ENCODE data around the gene DLG1. TPM values are rescaled to one million over a fixed set of nuclear protein-coding genes. Genes with fewer than 3 reads are reported as not detected.

DLG1 gene
- total and polyA plus RNA-seq, 7 experiments from 2014 or later = 27.9 to 96.5 (median 85.9) TPM

DNA sequence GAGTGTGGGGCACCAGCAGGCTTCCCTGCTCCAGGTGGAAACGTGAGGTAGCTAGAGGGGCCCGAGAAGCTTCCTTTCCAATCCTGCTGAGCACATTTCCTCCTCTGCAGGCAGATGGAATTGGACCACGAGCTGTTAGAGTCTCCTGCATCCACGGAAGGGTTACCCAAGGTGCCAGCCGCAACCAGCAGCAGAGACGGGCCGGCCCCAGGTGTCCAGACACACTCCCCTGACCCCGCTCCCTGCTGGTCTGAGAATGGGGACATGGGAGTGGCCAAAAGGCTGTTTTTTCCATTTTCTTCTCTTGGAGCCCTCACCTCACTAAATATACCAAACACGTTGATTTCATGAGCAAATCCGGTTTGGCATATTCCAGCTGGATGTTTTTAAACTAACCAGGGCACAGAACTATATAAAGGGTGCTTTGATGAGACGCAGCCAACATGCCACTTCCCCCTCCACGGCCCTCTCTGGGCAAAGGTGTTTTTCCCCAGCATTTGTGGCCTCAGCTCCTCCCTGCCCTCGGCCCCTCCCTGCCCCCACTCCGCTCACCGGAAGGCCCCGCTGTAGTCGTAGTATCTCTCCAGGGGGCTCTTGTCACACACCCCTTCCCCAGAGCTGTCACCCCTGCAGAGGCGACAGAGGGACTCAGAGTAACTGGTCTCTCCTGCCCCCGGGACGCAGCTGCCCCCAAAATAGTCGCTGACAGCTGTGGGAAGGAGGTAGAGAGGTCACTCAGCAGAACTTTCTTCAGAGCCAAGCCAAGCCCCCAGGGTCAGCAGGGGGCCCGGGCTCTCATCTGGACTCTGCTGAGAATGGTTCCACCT lies 275.8 kb downstream of the DLG1 start:
- POLR2A ChIA-PET = interaction anchor here (0.7 kb wide), 1 partner anchor 13 kb away, joined by 3 read pairs; no protein-coding TSS in a partner anchor
- no peak for DNase-seq

DNA sequence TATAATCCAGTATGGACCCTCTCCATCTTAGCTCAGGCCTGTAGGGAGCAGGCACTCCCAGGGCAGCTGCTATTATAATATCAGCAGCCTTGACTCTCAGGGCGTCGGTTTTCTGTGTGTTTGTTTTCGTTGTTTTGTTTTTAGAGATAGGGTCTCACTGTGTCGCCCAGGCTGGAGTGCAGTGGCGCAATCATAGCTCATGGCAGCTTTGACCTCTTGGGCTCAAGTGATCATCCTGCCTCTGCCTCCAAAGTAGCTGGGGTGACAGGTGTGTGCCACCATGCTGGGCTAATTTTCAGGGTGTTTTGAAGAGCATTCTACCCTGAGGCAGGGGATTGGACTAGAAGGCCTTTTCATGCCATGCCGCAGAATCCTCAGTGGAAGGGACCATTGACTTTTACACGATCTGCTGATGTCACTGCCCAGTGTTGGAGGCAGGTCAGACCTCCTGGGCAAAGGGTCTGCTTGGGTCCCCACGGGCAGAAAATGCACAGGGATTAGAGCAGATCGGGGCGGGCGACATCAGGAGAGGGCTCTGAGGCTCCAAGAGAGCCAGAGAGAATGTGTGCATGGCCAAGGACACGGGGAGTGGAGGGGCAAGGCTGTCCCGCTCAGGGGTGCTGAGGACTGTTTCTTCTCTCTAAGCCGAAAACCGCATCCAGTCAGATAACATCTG lies 276.5 kb downstream of the DLG1 start:
- Mint-ChIP-seq H3K36me3 (no peaks in the 10 kb centered on the region), H3K4me3 (no peak overlapping the region), H3K27me3 (peaks cover 0 to 6% (median 5%) of the 10 kb centered on the region in 5 donors), H3K4me1 (peaks cover 5 to 10% (median 9%) of the 10 kb centered on the region in 7 donors), H3K9me3 (peaks cover 0 to 1% (median 0%) of the 10 kb centered on the region in 11 donors), H3K27ac (no peak overlapping the region)
- POLR2A ChIA-PET = no interaction called here
- CTCF ChIA-PET = no interaction called here
- intact Hi-C loops (cut with micrococcal nuclease) = no loop called here
- no peak for ATAC-seq
- no peak overlapping the region for H3K27ac ChIP-seq (ENCODE audit: low read depth, low read length)
- H3K36me3 ChIP-seq (ENCODE audit: control insufficient read depth in 2 of 3, insufficient read depth in 3 of 3, low read length in 3 of 3) = no peaks in the 10 kb centered on the region
- no peaks in the 10 kb centered on the region for H3K27me3 ChIP-seq (ENCODE audit: control insufficient read depth in 2 of 2, insufficient read depth in 2 of 2, low read length in 2 of 2)
- H3K4me1 ChIP-seq (ENCODE audit: control insufficient read depth in 2 of 2, insufficient read depth in 2 of 2, low read length in 2 of 2) = no peaks in the 10 kb centered on the region
- no peak overlapping the region for H3K4me3 ChIP-seq (ENCODE audit: low read length)
- DNase-seq = no peak
- H3K9me3 ChIP-seq (ENCODE audit: control insufficient read depth in 2 of 3, low read length in 3 of 3) = no peaks in the 10 kb centered on the region

More for the DNA sequence above, 275.8 kb downstream of the DLG1 start:
- no peak for ATAC-seq
- H3K27me3 Mint-ChIP-seq = peaks cover 0 to 6% (median 5%) of the 10 kb centered on the region in 5 donors
- Histone ChIP-seq H3K27ac (ENCODE audit: low read depth, low read length) (no peak overlapping the region), H3K4me1 (ENCODE audit: control insufficient read depth in 2 of 2, insufficient read depth in 2 of 2, low read length in 2 of 2) (no peaks in the 10 kb centered on the region), H3K36me3 (ENCODE audit: control insufficient read depth in 2 of 3, insufficient read depth in 3 of 3, low read length in 3 of 3) (no peaks in the 10 kb centered on the region), H3K27me3 (ENCODE audit: control insufficient read depth in 2 of 2, insufficient read depth in 2 of 2, low read length in 2 of 2) (no peaks in the 10 kb centered on the region), H3K4me3 (ENCODE audit: low read length) (no peak overlapping the region), H3K9me3 (ENCODE audit: control insufficient read depth in 2 of 3, low read length in 3 of 3) (no peaks in the 10 kb centered on the region)
- intact Hi-C loops (cut with micrococcal nuclease) = no loop called here
- CTCF ChIA-PET = no interaction called here
- no peaks in the 10 kb centered on the region for H3K36me3 Mint-ChIP-seq
- H3K9me3 Mint-ChIP-seq = peaks cover 0 to 1% (median 0%) of the 10 kb centered on the region in 11 donors
- peak overlapping the region in 1 of 9 donors; percentile 53 for H3K27ac Mint-ChIP-seq
- H3K4me1 Mint-ChIP-seq = peaks cover 5 to 10% (median 9%) of the 10 kb centered on the region in 7 donors
- peak overlapping the region in 7 of 10 donors; percentile 48 to 71 (median 66) for H3K4me3 Mint-ChIP-seq

DNA sequence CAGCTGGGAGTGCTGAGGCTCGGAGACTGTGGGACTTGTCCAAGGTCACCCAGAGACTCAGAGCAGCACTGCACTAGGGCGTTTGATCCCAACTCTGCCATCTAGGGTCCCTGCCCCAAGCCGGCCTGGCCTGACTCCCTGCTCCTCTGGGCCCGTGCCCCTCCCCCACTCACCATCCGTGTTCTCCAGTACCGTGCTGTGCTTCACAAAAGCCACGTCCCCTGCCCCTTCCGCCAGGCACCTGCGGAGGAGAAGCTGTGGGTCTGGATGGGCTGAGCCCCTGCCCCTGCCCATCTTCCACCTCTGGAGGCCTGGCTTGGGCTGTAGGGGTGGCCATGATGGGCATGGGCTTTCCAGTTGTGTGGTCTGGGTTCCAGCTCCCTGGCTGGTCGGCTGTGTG lies 277.2 kb downstream of the DLG1 start:
- Histone ChIP-seq H3K9me3 (ENCODE audit: control insufficient read depth in 2 of 3, low read length in 3 of 3) (no peaks in the 10 kb centered on the region), H3K4me1 (ENCODE audit: control insufficient read depth in 2 of 2, insufficient read depth in 2 of 2, low read length in 2 of 2) (no peaks in the 10 kb centered on the region), H3K4me3 (ENCODE audit: low read length) (no peak overlapping the region), H3K27me3 (ENCODE audit: control insufficient read depth in 2 of 2, insufficient read depth in 2 of 2, low read length in 2 of 2) (no peaks in the 10 kb centered on the region), H3K36me3 (ENCODE audit: control insufficient read depth in 2 of 3, insufficient read depth in 3 of 3, low read length in 3 of 3) (no peaks in the 10 kb centered on the region), H3K27ac (ENCODE audit: low read depth, low read length) (no peak overlapping the region)
- ChIA-PET CTCF (no interaction called here), POLR2A (no interaction called here)
- H3K4me3 Mint-ChIP-seq = no peak overlapping the region
- peaks cover 5 to 10% (median 8%) of the 10 kb centered on the region in 7 donors for H3K4me1 Mint-ChIP-seq
- ATAC-seq (no peak), DNase-seq (peak in 1 of 9 donors; percentile 19)
- H3K9me3 Mint-ChIP-seq = peaks cover 0 to 1% (median 0%) of the 10 kb centered on the region in 11 donors
- intact Hi-C loops (cut with micrococcal nuclease) = no loop called here
- no peak overlapping the region for H3K27ac Mint-ChIP-seq
- H3K27me3 Mint-ChIP-seq = peaks cover 0 to 6% (median 5%) of the 10 kb centered on the region in 5 donors
- no peaks in the 10 kb centered on the region for H3K36me3 Mint-ChIP-seq

DNA sequence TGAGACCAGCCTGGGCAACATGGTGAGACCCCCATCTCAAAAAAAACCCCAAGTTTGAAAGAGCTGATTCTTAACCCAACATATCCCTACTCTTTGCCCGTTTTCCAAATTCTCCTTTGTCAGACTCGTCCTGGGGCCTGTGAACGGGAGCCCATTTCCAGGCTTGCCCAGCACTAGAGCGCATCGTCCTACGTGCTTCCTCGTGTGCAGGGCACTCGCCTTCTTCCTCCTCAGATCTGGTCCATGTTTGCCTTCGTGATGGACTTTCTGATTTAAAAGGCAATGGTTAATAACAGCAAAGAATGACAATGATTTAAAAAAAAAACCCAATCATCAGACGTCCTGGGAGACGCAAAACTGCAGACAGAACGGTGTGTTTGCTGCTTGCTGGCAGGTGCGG lies 278.9 kb downstream of the DLG1 start:
- Mint-ChIP-seq H3K4me1 (peaks cover 5 to 10% (median 8%) of the 10 kb centered on the region in 7 donors), H3K9me3 (no peaks in the 10 kb centered on the region), H3K27ac (no peak overlapping the region), H3K36me3 (no peaks in the 10 kb centered on the region), H3K4me3 (no peak overlapping the region), H3K27me3 (peaks cover 0 to 6% (median 5%) of the 10 kb centered on the region in 5 donors)
- no peak overlapping the region for H3K27ac ChIP-seq (ENCODE audit: low read depth, low read length)
- no peak for ATAC-seq
- no peak for DNase-seq
- no peaks in the 10 kb centered on the region for H3K27me3 ChIP-seq (ENCODE audit: control insufficient read depth in 2 of 2, insufficient read depth in 2 of 2, low read length in 2 of 2)
- H3K4me3 ChIP-seq (ENCODE audit: low read length) = no peak overlapping the region
- CTCF ChIA-PET = interaction anchor here (0.6 kb wide), 1 partner anchor 17 kb away, joined by 3 read pairs; no protein-coding TSS in a partner anchor
- intact Hi-C loops (cut with micrococcal nuclease) = no loop called here
- H3K36me3 ChIP-seq (ENCODE audit: control insufficient read depth in 2 of 3, insufficient read depth in 3 of 3, low read length in 3 of 3) = no peaks in the 10 kb centered on the region
- H3K9me3 ChIP-seq (ENCODE audit: control insufficient read depth in 2 of 3, low read length in 3 of 3) = no peaks in the 10 kb centered on the region
- POLR2A ChIA-PET = no interaction called here
- H3K4me1 ChIP-seq (ENCODE audit: control insufficient read depth in 2 of 2, insufficient read depth in 2 of 2, low read length in 2 of 2) = no peaks in the 10 kb centered on the region

DNA sequence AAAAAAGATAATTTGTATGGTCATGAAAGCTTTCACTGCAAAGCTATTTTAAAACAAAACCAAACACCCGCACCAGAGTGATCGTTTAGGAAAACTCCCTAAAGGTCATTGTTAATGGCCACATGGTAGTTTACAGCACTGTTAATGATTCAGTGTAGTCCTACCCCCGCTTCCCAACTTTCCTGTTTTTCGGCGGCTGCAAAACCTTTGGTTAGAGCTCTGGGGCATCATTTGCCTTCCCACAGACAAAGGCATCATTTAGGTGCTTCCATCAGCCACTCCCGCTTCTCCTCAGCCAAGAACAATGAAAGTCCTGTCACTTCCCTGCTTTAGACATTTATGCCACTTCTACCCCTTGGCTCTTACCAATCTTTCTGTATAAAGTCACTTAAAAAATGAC lies 279.4 kb downstream of the DLG1 start:
- CTCF ChIA-PET = interaction anchor here (0.6 kb wide), 1 partner anchor 16 kb away, joined by 3 read pairs; no protein-coding TSS in a partner anchor
- no peaks in the 10 kb centered on the region for H3K36me3 ChIP-seq (ENCODE audit: control insufficient read depth in 2 of 3, insufficient read depth in 3 of 3, low read length in 3 of 3)
- DNase-seq (no peak), ATAC-seq (no peak)
- intact Hi-C loops (cut with micrococcal nuclease) = no loop called here
- no peak overlapping the region for H3K27ac ChIP-seq (ENCODE audit: low read depth, low read length)
- no peak overlapping the region for H3K4me3 ChIP-seq (ENCODE audit: low read length)
- no peak overlapping the region for H3K27ac Mint-ChIP-seq
- H3K9me3 Mint-ChIP-seq = no peaks in the 10 kb centered on the region
- H3K36me3 Mint-ChIP-seq = no peaks in the 10 kb centered on the region
- H3K27me3 Mint-ChIP-seq = peaks cover 0 to 6% (median 5%) of the 10 kb centered on the region in 5 donors
- no peak overlapping the region for H3K4me3 Mint-ChIP-seq
- POLR2A ChIA-PET = no interaction called here
- H3K9me3 ChIP-seq (ENCODE audit: control insufficient read depth in 2 of 3, low read length in 3 of 3) = no peaks in the 10 kb centered on the region
- peaks cover 5 to 10% (median 8%) of the 10 kb centered on the region in 7 donors for H3K4me1 Mint-ChIP-seq
- H3K4me1 ChIP-seq (ENCODE audit: control insufficient read depth in 2 of 2, insufficient read depth in 2 of 2, low read length in 2 of 2) = no peaks in the 10 kb centered on the region
- H3K27me3 ChIP-seq (ENCODE audit: control insufficient read depth in 2 of 2, insufficient read depth in 2 of 2, low read length in 2 of 2) = no peaks in the 10 kb centered on the region

DNA sequence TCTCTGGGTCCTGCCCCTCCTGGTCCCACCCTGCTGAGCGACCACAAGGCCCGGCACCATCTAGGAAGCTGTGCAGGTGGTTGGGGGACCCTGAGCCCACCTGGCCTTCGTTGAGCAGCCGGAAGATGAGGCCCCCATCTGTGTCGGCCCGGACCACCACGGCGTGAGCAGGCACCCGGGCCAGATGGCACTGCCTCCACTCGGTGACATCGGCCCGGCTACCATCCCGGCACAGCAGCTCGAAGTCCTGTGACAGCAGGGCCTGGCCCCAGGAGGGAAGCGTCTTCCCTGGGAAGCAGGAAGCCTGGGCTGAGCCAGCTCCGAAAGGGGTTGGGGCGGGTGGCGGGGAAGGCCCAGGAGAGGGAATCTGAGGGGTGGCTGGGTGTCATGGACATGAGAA lies 281.4 kb downstream of the DLG1 start:
- intact Hi-C loops (cut with micrococcal nuclease) = no loop called here
- Mint-ChIP-seq H3K36me3 (no peaks in the 10 kb centered on the region), H3K4me1 (no peaks in the 10 kb centered on the region), H3K9me3 (no peaks in the 10 kb centered on the region), H3K27me3 (peaks cover 0 to 3% (median 0%) of the 10 kb centered on the region in 5 donors), H3K4me3 (no peak overlapping the region), H3K27ac (no peak overlapping the region)
- Histone ChIP-seq H3K27me3 (ENCODE audit: control insufficient read depth in 2 of 2, insufficient read depth in 2 of 2, low read length in 2 of 2) (no peaks in the 10 kb centered on the region), H3K9me3 (ENCODE audit: control insufficient read depth in 2 of 3, low read length in 3 of 3) (no peaks in the 10 kb centered on the region), H3K4me1 (ENCODE audit: control insufficient read depth in 2 of 2, insufficient read depth in 2 of 2, low read length in 2 of 2) (no peaks in the 10 kb centered on the region), H3K36me3 (ENCODE audit: control insufficient read depth in 2 of 3, insufficient read depth in 3 of 3, low read length in 3 of 3) (no peaks in the 10 kb centered on the region), H3K4me3 (ENCODE audit: low read length) (no peak overlapping the region), H3K27ac (ENCODE audit: low read depth, low read length) (no peak overlapping the region)
- ATAC-seq (no peak), DNase-seq (no peak)
- POLR2A ChIA-PET = no interaction called here
- CTCF ChIA-PET = no interaction called here

All from naive thymus-derived CD4-positive, alpha-beta T cell (primary cell).